ENCODE data around the gene TERC. TPM values are rescaled to one million over a fixed set of nuclear protein-coding genes. Genes with fewer than 3 reads are reported as not detected.
A peak's percentile ranks its signal among the peaks of the same experiment; 100 is the strongest.

Gene TERC
- total and polyA plus RNA-seq, 10 of the 15 experiments (the other 5 are each of a cell fraction or from before 2014, with no cell fraction given), result 0.43 to 125 (median 6.2) TPM; not detected in 4

GRCh38 chr3:169764882-169765612 is at the start of gene TERC (continued):
- TF ChIP-seq EP300 (IDR thresholded peaks at IDR 0.05; ENCODE audit: borderline replicate concordance in 1 of 2, control insufficient read depth in 1 of 2, low read depth in 2 of 2, low read length in 2 of 2) (no peak), SP1 (IDR thresholded peaks at IDR 0.05; ENCODE audit: low read depth, low read length) (no peak), PML (IDR thresholded peaks at IDR 0.05; ENCODE audit: low read length) (peak; percentile 97), CEBPZ (IDR thresholded peaks at IDR 0.05; ENCODE audit: low read depth, low read length) (no peak), ZZZ3 (IDR thresholded peaks at IDR 0.05; ENCODE audit: control insufficient read depth, insufficient read length, low read depth) (no peak), MLLT1 (IDR thresholded peaks at IDR 0.05) (peak; percentile 32), ZBTB11 (CRISPR knock-in tag; IDR thresholded peaks at IDR 0.05) (no peak), BCLAF1 (IDR thresholded peaks at IDR 0.05) (no peak), E2F8 (IDR thresholded peaks at IDR 0.05; ENCODE audit: low read depth, partially characterized antibody) (no peak), CBFB (IDR thresholded peaks at IDR 0.05; ENCODE audit: low read depth) (peak; percentile 89; the same call in 1 of the 2 replicates), ATF7 (IDR thresholded peaks at IDR 0.05; ENCODE audit: low read depth) (no peak)

Measured in GM12878 (cell line).